ENCODE data around the gene EIF4ENIF1. TPM values are rescaled to one million over a fixed set of nuclear protein-coding genes. Genes with fewer than 3 reads are reported as not detected.
A peak's percentile ranks its signal among the peaks of the same experiment; 100 is the strongest.

EIF4ENIF1 gene
- total RNA-seq, 6 experiments from 2014 or later = 23.7 to 27.3 (median 25.5) TPM

DNA sequence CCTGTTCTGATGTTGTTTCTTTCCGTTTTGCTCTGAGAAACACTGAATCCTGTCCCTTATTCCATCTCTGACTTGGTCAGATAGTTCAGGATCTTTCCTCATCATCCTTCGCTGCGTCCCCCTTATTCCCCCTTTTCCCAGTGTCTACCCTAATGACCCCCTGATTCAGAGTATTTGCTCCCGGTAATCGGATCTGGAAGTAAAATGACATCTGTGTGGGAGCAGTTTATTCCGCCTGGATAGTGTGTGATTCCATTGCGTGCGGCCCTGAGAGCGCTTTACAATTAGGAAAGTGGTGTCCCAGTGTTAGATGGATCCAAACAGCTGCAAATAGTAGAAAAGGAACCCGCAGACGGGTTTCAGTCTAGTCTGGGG lies 89.6 kb downstream of the EIF4ENIF1 start:
- Mint-ChIP-seq H3K4me1 (ENCODE audit: low read depth) (peaks cover 11% of the 10 kb centered on the region), H3K9me3 (no peaks in the 10 kb centered on the region), H3K27ac (peak overlapping the region; percentile 92), H3K27me3 (ENCODE audit: insufficient read depth) (no peaks in the 10 kb centered on the region), H3K4me3 (peak overlapping the region; percentile 98), H3K36me3 (ENCODE audit: low read depth) (peaks cover 15% of the 10 kb centered on the region)
- DNase-seq = peak; percentile 1
- TF ChIP-seq, protein P1, sequence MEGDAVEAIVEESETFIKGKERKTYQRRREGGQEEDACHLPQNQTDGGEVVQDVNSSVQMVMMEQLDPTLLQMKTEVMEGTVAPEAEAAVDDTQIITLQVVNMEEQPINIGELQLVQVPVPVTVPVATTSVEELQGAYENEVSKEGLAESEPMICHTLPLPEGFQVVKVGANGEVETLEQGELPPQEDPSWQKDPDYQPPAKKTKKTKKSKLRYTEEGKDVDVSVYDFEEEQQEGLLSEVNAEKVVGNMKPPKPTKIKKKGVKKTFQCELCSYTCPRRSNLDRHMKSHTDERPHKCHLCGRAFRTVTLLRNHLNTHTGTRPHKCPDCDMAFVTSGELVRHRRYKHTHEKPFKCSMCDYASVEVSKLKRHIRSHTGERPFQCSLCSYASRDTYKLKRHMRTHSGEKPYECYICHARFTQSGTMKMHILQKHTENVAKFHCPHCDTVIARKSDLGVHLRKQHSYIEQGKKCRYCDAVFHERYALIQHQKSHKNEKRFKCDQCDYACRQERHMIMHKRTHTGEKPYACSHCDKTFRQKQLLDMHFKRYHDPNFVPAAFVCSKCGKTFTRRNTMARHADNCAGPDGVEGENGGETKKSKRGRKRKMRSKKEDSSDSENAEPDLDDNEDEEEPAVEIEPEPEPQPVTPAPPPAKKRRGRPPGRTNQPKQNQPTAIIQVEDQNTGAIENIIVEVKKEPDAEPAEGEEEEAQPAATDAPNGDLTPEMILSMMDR (IDR thresholded peaks at IDR 0.05) = no peak

DNA sequence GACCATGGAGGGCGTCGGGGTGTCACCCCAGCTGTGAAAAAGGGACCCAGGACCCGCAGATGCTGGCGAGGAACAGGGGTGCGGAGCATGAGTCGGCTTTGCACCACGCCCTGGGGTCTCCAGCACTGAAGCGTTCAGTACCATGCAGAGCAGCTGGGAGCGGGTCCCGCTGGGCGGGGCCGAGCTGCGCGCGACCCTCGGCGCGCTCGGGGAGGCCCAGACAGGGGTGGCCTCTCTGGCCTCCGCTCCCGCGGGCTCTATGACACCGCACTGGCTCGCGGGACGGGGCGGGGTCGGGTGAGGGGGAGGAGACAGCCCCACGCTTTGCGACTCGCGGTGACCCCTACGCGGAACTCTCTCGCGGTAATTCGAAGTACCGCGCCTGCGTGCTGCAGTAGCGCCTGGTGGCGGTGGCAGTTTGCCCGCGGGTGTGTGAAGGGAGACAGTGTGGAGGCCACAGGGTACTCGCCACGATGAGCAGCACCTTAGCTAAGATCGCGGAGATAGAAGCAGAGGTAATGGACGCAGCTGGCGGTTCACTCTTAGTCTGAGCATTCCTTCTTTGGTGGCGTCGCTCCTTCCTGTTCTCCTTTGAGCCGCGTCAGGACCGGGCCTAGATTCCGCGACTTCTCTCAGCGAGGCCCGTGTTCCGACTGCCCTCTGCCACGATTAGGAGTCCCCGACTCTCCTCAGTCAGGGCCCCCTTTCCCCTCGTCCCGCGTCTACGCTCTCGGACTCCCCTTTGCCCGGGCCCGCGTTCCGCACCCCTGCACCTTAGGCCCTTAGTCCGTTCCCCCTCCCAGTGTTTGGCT lies 90.2 kb downstream of the EIF4ENIF1 start, which contains the start of gene DRG1:
Gene DRG1 (plus strand): TSS at position 394 of the 812 bp plus-strand sequence. CDS start 80 bp downstream, at position 474.
- TF ChIP-seq, protein P1 (IDR thresholded peaks at IDR 0.05) = peak; percentile 26
- peak; percentile 93 for DNase-seq
- Mint-ChIP-seq H3K27ac (peak within 1 kb of the TSS; percentile 92), H3K9me3 (no peaks in the 10 kb centered on the region), H3K27me3 (ENCODE audit: insufficient read depth) (no peaks in the 10 kb centered on the region), H3K36me3 (ENCODE audit: low read depth) (peaks cover 15% of the 10 kb centered on the region), H3K4me1 (ENCODE audit: low read depth) (peaks cover 14% of the 10 kb centered on the region), H3K4me3 (peak within 1 kb of the TSS; percentile 98)

DNA sequence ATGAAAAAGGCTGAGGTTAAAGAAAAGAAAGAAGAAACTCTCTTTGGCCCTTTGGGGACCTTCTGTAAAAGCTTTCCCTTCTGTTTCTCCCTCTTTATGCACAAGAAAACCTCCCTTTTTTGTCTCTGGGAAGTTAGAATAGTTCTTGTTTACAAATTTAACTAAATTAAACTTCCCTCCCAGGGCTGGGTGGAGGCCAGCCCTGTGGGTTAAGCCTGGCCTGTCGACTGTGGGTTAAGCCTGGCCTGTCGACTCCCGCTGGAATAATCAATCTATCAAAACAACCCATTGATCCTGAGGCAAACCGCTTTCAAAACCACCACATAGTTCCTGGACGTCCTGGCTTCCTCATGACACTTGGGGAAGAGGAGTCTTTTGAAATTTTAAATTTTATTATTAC lies 91.4 kb downstream of the EIF4ENIF1 start:
- no peak overlapping the region for H3K4me3 Mint-ChIP-seq
- H3K9me3 Mint-ChIP-seq = no peaks in the 10 kb centered on the region
- no peaks in the 10 kb centered on the region for H3K27me3 Mint-ChIP-seq (ENCODE audit: insufficient read depth)
- no peak overlapping the region for H3K27ac Mint-ChIP-seq
- DNase-seq = no peak
- peaks cover 15% of the 10 kb centered on the region for H3K36me3 Mint-ChIP-seq (ENCODE audit: low read depth)
- peaks cover 17% of the 10 kb centered on the region for H3K4me1 Mint-ChIP-seq (ENCODE audit: low read depth)
- TF ChIP-seq, protein P1 (IDR thresholded peaks at IDR 0.05) = no peak

DNA sequence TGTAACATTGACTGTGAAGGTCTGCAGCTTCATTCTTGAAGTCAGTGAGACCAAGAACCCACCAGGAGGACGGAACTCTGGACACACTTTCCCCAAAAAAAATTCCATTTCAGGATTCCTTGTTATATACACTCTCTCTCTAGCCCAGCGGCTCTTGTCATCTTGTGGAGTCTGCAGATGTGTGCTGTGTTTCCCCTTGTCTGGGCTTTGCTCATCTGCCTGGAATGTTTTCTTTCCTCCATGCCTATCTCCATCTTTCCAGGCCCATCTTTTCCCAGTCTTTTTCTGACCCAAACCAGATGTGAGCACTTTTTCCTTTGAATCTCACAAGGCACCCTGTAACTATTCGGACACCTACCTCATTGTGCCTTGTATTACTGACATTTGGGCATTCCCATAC lies 95.3 kb downstream of the EIF4ENIF1 start:
- Mint-ChIP-seq H3K4me1 (ENCODE audit: low read depth) (peaks cover 12% of the 10 kb centered on the region), H3K27me3 (ENCODE audit: insufficient read depth) (peaks cover 5% of the 10 kb centered on the region; the same call in 1 of the 2 replicates), H3K36me3 (ENCODE audit: low read depth) (no peaks in the 10 kb centered on the region), H3K4me3 (no peak overlapping the region), H3K27ac (no peak overlapping the region), H3K9me3 (no peaks in the 10 kb centered on the region)
- no peak for DNase-seq
- TF ChIP-seq, protein P1 (IDR thresholded peaks at IDR 0.05) = no peak

DNA sequence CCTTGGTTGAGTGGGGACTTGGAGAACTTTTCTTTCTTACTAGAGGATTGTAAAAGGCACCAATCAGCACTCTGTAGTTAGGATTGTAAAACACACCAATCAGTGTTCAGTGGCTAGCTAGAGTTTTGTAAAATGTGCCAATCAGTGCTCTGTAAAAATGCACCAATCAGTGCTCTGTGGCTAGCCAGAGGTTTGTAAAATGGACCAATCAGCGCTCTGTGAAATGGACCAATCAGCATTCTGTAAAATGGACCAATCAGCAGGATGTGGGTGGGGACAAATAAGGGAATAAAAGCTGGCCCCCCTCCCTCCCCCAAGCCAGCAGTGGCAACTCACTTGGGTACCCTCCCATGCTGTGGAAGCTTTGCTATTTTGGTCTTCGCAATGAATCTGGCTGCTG lies 95.7 kb downstream of the EIF4ENIF1 start:
- no peaks in the 10 kb centered on the region for H3K36me3 Mint-ChIP-seq (ENCODE audit: low read depth)
- DNase-seq = no peak
- no peak overlapping the region for H3K27ac Mint-ChIP-seq
- TF ChIP-seq, protein P1 (IDR thresholded peaks at IDR 0.05) = no peak
- H3K9me3 Mint-ChIP-seq = no peaks in the 10 kb centered on the region
- no peak overlapping the region for H3K4me3 Mint-ChIP-seq
- H3K27me3 Mint-ChIP-seq (ENCODE audit: insufficient read depth) = peaks cover 5% of the 10 kb centered on the region; the same call in 1 of the 2 replicates
- peaks cover 10% of the 10 kb centered on the region for H3K4me1 Mint-ChIP-seq (ENCODE audit: low read depth)

Other genes with a start within 250 kb of the EIF4ENIF1 start
- gene PIK3IP1, start 197.4 kb downstream of the EIF4ENIF1 start, total RNA-seq (2021; fragmentation: NEBNext Ultra II Directional; extraction: Animal tissue kit (Norgen Biotek cat#: 25700)) = 10 to 100 TPM in 1 of 6 experiments, 1 to 10 TPM in 5; 8.3 to 11.3 (median 8.9) TPM
- gene PATZ1, start 143.5 kb downstream of the EIF4ENIF1 start, total RNA-seq (2021; fragmentation: NEBNext Ultra II Directional; extraction: Animal tissue kit (Norgen Biotek cat#: 25700)) = 10 to 100 TPM; 12.4 to 16.0 (median 13.9) TPM
- 10 to 100 TPM; 63.7 to 74.9 (median 66.4) TPM for gene DRG1, start 90.2 kb downstream of the EIF4ENIF1 start, total RNA-seq (2021; fragmentation: NEBNext Ultra II Directional; extraction: Animal tissue kit (Norgen Biotek cat#: 25700))
- gene SFI1, start 6.7 kb upstream of the EIF4ENIF1 start, total RNA-seq (2021; fragmentation: NEBNext Ultra II Directional; extraction: Animal tissue kit (Norgen Biotek cat#: 25700)) = 10 to 100 TPM in 5 of 6 experiments, 1 to 10 TPM in 1; 8.3 to 12.1 (median 11.3) TPM
- 10 to 100 TPM; 38.4 to 47.3 (median 43.3) TPM for gene PISD, start 172.4 kb upstream of the EIF4ENIF1 start, total RNA-seq (2021; fragmentation: NEBNext Ultra II Directional; extraction: Animal tissue kit (Norgen Biotek cat#: 25700))